Activated CD8-positive, alpha-beta memory T cell treated with anti-CD3 and anti-CD28 coated beads, Interleukin-2, amount 50 U/mL, for 4 hours (primary cell): Measurements from ENCODE around the gene DKK3.

ENCODE experiments used
- DNase-seq: peaks from one replicate; pipeline ENCODE4 v3.0.0-alpha.2; 2020

Gene DKK3

GRCh38 chr11:12029738-12030363 is 21.4 kb upstream of the DKK3 start:
- DNase-seq: no peak

GRCh38 chr11:12029119-12029518 is 20.7 kb upstream of the DKK3 start:
- DNase-seq: no peak

DNA sequence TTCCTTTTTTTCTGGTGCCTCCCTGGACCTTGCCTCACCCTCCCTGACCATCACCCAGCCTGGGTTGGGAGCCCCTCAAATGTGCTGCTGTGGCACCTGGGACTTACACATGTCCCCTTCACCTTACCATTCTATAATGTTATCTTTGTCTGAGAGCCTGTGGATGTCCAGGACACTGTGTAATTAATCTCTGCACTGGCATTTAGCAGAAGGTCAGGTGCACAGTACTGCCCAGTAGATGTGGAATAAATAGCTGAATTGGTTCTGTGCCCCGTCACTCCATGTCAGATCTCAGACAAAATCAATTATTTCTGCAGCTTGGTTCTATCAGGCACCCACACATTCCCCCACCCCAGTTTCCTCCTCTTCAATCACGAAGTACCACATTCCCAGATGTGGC is 19.9 kb upstream of the DKK3 start:
- DNase-seq: no peak

GRCh38 chr11:12026331-12027211 is 18.1 kb upstream of the DKK3 start:
- DNase-seq: no peak

DNA sequence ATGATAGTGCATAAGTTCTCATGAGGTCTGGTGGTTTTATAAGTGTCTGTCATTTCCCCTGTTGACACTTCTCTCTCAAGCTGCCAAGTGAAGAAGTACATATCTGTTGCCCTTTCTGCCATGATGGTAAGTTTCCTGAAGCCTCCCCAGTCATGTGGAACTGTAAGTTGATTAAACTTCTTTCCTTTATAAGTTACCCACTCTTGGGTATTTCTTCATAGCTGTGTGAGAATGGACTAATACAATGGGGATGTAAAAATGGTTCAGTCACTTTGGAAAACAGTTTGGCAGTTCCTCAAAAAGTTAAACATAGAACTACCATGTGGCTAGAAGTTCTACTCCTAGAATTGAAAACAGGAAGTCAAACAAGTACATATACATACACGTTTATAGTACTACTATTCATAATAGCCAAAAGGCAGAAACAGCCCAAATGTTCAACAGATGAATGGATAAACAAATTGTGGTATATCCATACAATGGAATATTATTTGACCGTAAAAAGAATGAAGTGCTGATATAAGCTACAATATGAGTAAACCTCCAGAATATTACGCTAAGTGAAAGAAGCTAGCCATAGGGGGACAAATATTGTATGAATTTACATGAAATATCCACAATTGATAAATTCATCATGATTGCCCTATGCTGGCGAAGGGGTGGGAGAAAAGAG is 16.0 kb upstream of the DKK3 start:
- DNase-seq: no peak

DNA sequence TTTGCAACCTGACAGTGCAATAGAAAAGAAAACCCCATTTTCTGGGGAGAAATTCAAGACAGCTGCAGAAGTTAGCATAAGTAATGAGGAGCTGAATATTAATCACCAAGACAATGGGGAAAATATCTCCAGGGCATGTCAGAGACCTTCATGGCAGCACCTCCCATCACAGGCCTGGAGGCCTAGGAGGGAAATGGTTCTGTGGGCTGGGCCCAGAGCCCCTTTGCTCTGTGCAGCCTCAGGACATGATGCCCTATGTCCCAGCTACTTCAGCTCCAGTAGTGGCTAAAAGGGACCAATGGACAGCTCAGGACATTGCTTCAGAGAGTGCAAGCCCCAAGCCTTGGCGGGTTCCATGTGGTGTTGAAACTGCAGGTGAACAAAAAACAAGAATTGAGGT is 14.6 kb upstream of the DKK3 start:
- no peak for DNase-seq

DNA sequence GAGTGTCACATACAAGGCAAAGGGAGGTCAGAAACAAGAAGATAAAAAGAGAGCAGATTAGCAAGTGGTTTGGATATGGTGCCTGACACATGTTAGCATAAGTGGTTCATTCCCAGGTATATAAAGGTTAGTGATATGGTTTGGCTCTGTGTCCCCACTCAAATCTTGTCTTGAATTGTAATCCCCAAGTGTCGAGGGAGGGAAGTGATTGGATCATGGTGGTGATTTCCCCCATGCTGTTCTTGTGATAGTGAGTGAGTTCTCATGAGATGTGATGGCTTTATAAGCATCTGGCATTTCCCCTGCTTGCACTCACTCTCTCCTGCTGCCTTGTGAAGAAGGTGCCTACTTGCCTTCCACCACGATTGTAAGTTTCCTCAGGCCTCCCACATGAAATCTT is 12.1 kb upstream of the DKK3 start:
- no peak for DNase-seq

DNA sequence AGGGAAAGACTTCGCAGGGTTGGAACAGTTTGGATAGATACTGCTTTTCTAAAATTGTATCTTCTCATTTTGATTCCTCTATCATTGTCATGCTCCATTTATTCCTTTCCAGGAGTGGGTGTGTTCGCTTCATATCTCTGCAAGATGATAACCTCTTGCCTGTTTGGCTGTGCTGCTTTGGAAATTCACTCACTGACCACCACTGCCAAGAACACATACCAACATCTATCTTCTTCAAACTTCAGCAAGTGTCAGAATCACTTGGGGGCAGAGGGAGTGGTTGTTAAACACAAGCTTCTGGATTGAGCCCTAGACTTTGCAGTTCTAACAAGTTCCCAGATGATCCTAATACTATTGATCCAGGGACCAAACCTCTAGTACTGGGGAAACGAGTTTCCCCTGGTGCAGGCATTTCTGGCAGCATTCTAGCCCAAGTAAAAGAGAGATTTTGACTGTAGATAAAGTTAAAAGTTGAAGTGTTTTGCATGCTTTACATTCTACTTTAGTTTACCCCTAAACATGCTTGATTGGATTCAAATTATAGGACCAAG is 11.5 kb upstream of the DKK3 start:
- no peak for DNase-seq

- no peak for DNase-seq
Measured at GRCh38 chr11:12019337-12019736, 10.9 kb upstream of the DKK3 start.

DNA sequence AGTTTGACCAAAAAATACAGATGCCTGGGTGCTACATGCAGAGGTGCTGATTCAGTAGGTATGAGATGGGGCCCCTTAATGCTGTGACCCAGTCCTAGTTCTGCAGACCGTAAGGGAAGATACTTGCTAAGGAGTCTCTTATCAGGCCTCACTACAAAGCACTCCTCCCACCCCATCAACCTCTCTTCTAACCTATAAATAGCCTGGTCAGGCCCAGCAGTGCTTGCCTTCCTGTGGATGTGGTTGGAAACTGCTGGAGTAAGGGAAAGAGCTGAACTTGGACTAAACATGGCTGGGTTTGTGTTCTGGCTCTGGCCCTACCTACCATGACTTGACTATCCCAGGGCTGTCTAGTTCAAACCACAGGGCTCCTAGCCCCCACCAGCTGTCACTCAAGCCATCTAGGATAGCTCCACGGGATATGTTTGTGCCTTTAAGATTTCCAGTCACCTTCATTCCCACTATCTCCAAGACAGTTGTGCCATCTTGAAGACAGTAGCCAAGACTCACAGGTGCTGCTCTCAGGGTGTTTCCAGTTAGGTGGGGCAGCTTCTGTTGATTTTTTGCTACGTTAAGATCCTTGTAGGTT is 9.5 kb upstream of the DKK3 start:
- DNase-seq: no peak

DNA sequence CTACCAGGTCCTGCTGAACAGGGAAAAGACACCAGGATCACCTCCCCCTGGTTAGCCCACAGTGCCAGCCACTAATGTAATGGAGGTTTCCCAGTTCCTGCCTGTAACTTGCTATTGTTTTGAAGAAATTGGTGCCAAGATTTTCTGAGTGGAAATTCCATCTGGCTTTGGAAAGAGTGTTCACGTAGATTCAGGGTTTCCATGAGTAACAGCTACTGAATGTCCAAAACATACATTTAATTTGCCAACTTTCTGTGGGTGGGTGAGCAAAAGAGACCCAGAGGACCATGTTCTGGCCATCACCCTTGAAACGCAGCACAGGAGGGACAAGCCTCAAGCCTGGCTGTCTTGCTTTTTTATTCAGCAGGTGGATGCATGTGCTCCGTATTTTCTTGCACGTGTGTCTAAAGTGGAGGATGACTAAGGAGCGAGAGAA is 8.8 kb upstream of the DKK3 start:
- DNase-seq: no peak

DNA sequence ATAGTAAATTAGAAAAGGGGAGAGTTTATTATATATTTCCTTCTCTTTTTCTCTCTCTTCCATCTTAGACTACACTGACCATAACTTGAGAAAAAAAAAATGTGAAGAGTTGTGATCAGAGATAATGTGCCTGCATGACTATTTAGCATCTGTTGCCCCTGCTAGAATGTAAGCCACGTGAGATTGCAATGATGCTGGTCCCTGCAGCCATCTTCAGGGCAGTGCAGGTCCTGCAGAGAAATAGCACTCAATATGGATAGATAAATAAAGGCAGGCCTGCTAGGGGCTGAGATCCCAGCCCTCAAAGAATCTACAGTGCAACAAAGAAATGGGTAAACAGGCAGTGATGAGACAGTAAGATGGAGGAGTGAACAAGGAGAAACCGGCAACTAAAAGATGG is 7.8 kb upstream of the DKK3 start:
- DNase-seq: no peak

GRCh38 chr11:12015486-12015885 is 7.1 kb upstream of the DKK3 start:
- no peak for DNase-seq

- DNase-seq: no peak
Measured at GRCh38 chr11:12013781-12014180, 5.4 kb upstream of the DKK3 start.

- no peak for DNase-seq
Measured at GRCh38 chr11:12009617-12010321, 1.3 kb upstream of the DKK3 start.

DNA sequence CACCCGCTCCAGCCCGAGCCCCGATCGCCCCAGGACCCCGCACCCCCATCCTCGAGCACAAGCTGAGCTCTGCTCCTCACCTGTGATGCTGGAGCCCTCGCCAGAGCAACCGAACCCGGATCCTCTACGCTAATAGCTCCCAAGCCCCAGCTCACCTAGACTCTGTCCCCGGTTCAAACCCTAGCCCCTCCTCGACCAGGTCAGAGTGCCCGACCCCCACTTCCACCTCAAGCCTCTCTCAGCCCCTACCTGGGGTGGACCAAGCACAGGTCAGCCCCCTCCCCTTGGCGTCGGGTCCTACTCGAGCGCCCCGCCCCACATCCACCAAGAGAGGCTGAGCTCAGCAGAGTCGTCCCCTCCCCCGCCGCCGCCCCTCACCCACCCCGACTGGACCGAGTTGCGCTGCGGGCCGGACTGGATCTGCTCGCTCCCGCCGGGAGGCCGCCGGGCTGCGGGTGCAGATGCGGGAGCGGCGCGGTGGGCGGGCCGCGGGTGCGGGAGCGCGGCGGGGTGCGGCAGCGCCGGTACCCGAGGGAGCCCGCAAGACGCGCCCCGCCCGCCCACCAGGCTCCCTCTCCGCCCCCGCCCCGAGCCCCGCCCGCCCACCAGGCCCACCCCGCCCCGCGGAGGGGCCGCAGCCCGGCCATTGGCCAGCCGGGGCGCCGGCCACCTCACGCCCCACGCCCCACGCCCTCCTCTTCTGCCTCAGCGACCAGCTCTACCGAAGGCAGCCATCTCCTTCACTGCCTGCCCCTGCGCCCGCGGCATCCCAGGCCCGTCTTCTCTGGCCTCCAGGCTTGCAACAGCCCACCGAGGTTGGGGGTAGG is 577 bp upstream of the DKK3 start:
- no peak for DNase-seq

DNA sequence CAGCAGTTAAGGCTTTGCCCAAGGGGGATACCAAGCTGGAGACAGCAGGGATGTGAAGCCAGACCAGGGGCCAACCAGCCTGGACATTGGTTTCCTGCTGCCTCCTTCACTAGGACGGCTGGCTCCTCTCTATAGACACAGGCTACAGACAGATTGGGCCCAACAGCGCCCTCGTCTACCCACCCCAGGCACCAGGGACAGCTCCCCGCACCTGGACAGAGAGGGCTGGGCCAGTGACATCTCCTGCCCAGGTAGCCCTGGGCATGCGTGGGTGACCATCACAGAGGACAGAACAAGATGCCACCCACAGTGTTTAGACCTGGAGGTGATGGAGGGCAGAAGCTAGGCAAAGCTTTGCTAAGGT is 1.2 kb downstream of the DKK3 start:
- DNase-seq: no peak

DNA sequence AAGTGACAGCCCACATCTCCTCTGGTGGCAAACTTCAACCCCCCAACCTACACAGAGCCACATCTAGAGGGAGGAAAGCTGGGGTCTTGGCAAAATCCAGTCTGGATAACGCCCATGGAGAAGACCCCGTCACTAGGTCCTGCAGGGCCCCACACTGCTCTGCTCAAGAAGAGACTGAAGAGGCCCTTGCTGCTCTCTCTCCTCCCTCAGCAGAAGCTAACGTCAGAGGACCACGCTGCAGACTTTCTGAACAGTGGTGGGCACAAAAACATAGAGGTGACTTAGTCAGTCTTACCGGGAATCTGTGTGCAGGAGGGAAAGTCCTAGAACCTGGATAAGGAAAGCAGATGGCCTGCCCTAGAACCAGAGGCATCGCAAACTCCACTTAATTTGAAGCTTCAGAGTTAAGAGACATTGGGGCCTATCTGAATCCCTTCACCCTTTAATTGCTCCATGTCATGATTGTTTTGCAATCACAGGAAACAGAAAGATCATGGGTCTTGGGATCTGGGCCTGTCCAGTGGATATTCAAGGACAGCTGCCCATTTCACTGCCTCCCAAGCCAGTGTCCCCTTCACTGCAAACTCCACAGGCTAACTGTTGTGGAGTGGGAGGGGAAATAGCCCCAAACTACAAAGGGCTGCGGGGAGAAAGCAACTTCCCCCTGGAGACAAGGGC is 1.7 kb downstream of the DKK3 start:
- no peak for DNase-seq

DNA sequence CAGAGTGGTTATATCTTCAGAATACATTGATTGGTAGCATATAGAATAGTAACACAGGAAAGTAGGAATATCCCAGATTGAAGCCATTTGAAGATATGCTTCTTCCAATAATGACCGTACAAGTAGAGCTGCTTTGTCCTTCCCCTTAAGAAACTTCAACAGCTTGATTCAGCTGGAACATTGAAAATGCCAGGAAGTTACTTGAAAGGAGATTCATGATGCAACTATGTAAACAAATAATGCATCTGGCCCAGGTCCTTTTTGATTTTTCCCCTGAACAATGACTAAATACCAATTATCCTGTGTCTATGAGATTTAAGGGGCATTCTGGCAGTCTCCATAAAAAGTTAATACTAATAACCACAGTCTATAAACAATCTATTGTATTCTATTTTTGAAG is 3.0 kb downstream of the DKK3 start:
- no peak for DNase-seq

GRCh38 chr11:12005061-12005460 is 3.4 kb downstream of the DKK3 start:
- no peak for DNase-seq

DNA sequence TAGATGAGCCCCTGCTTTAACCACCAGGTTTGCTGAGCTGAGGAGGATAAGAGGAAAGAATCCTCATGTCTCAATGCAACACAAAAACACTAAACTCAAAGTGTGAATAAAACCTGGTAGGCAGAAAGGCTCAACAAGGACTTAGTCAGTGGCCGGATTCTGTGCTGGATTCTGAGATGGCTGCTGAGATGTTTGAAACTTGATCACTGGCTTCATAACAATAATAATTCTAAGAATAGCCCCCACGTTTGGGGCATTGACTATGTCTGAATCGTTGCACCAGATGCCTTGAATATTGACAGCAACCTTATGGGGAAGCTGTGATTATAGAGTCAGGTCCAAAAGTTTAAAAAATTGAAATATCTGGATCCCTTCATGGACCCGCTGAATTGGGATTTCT is 4.6 kb downstream of the DKK3 start:
- no peak for DNase-seq
